CD4-positive, alpha-beta memory T cell (primary cell): ENCODE data around the gene SHOC2. TPM values are rescaled to one million over a fixed set of nuclear protein-coding genes. Genes with fewer than 3 reads are reported as not detected.

ENCODE experiments used
- CTCF ChIA-PET: fragments of 350-600 bp; sonication (Branson Sonifier 250); formaldehyde crosslinking; loops from one replicate; lab custom pipeline; 2021; ENCODE audit warnings: inconsistent platforms; ENCODE audit not compliant: partially characterized antibody; lab: Charles Lee
- POLR2A ChIA-PET: fragments of 350-600 bp; sonication (Branson Sonifier 250); formaldehyde crosslinking; loops from one replicate; lab custom pipeline; 2021; ENCODE audit not compliant: partially characterized antibody; lab: Charles Lee
- DNase-seq, 5 donors: peaks; one replicate each; pipeline versions ENCODE4 v3.0.0 to v3.0.0-alpha.2; 2020 to 2022; ENCODE audit warnings: mixed read lengths in 1 of 5
- H3K27ac ChIP-seq: one replicate; pipeline ENCODE4 v1.7.0; 2013; ENCODE audit warnings: low read depth, low read length
- H3K27me3 ChIP-seq: 2 replicates; pipeline ENCODE4 v1.7.0; 2013; ENCODE audit warnings: mild to moderate bottlenecking, low read length, moderate library complexity; ENCODE audit not compliant: insufficient read depth
- H3K36me3 ChIP-seq: 2 replicates; pipeline ENCODE4 v1.7.0; 2013; ENCODE audit warnings: mild to moderate bottlenecking, low read length, moderate library complexity; ENCODE audit not compliant: insufficient read depth
- H3K4me1 ChIP-seq: 2 replicates; pipeline ENCODE4 v1.7.0; 2013; ENCODE audit warnings: mild to moderate bottlenecking, low read length, moderate library complexity; ENCODE audit not compliant: insufficient read depth
- H3K4me3 ChIP-seq, 2 donors: one replicate each; pipeline ENCODE4 v1.7.0; 2013; ENCODE audit warnings: low read length in 2 of 2, mild to moderate bottlenecking in 1 of 2
- H3K9me3 ChIP-seq, 2 donors: one replicate each; pipeline ENCODE4 v1.7.0; 2013; ENCODE audit warnings: low read length in 2 of 2, control low read depth in 1 of 2; ENCODE audit not compliant: control insufficient read depth in 1 of 2
- H3K27ac Mint-ChIP-seq, 7 donors: one replicate each; pipeline ENCODE4 v1.8.0; 2020 to 2021; ENCODE audit warnings: mixed read lengths in 7 of 7, mild to moderate bottlenecking in 6 of 7, inconsistent platforms in 3 of 7, moderate library complexity in 3 of 7
- H3K27me3 Mint-ChIP-seq, 2 donors: one replicate each; pipeline ENCODE4 v1.8.0; 2020 to 2021; ENCODE audit warnings: mixed read lengths in 2 of 2
- H3K36me3 Mint-ChIP-seq, 2 donors: one replicate each; pipeline ENCODE4 v1.8.0; 2020 to 2021; ENCODE audit warnings: mixed read lengths in 2 of 2, inconsistent platforms in 1 of 2, mild to moderate bottlenecking in 1 of 2
- H3K4me1 Mint-ChIP-seq, 4 donors: one replicate each; pipeline ENCODE4 v1.8.0; 2020 to 2021; ENCODE audit warnings: mixed read lengths in 4 of 4, mild to moderate bottlenecking in 1 of 4
- H3K4me3 Mint-ChIP-seq, 8 donors: one replicate each; pipeline ENCODE4 v1.8.0; 2020 to 2021; ENCODE audit warnings: mixed read lengths in 8 of 8, mild to moderate bottlenecking in 7 of 8, moderate library complexity in 6 of 8, inconsistent platforms in 3 of 8
- H3K9me3 Mint-ChIP-seq, 8 donors: one replicate each; pipeline ENCODE4 v1.8.0; 2020 to 2021; ENCODE audit warnings: mixed read lengths in 8 of 8, mild to moderate bottlenecking in 5 of 8, inconsistent platforms in 3 of 8, moderate library complexity in 1 of 8
- intact Hi-C: fragments of 100-400 bp; cut with micrococcal nuclease; formaldehyde crosslinking; loops from one replicate; pipeline ENCODE4 v1.15.1; 2023
- polyA plus RNA-seq, 2 donors: library from polyadenylated mRNA; unstranded; fragments of 300-500 nt; fragmentation: Illumina TruSeq; gene quantifications; one replicate each; pipeline ENCODE4 v1.2.3, GENCODE V29; 2021
- total RNA-seq, 2 experiments: library from RNA; stranded (reverse); gene quantifications; one replicate each; pipeline ENCODE4 v1.2.3, GENCODE V29; 2021

Gene SHOC2
- total and polyA plus RNA-seq, 4 experiments from 2014 or later = 49.8 to 69.4 (median 64.6) TPM

DNA sequence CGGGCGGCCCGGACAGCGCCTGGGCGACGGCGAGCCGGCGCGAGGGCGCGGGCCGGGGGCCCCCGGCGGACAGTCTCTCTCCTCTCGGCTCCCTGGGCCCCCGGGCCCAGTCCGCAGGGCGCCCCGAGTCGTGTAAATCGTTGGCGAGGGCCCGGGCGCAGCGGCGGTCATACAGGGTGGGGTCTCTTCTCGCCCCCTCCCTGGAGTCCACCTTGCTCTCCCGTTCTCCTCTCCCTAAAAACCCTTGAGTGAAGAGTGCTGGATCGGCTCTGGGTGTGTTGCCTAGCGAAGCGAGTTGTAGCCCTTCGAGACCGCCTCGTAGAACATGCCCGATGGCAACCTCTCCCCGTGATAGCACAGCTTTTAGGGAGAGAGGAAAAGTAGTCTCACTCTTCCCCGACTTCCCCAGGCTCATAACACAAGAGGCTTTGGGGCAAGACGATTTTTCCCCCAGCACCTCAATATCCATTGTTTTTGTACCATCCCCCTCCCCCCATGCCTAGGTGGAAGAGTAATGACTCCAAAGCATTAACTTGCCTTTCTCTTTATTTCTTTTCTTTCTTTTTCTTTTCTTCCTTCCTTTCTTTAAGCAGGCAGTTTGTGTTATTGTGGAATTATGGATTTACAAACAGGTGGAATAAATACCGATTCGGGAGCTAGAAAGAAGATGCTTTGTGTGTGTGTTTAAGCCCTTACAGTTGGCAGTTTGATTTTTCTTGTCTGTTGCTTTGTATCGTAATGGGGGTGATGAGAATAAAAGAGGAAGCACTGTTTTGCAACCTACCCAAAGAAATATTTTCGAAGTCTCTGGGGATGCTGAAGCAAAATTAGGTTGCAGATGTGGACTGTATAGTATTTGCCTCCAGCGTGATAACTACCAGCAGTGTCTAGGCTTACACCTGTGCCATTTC is 822 bp downstream of the SHOC2 start:
- H3K27ac Mint-ChIP-seq = peak overlapping the region; percentile 76 to 97 (median 89)
- POLR2A ChIA-PET = interaction anchor here (1.0 to 2.4 kb wide), 4 partner anchors 9 to 353 kb away, joined by 3 to 7 read pairs (median 4); partner anchors contain the start of gene SMC3

DNA sequence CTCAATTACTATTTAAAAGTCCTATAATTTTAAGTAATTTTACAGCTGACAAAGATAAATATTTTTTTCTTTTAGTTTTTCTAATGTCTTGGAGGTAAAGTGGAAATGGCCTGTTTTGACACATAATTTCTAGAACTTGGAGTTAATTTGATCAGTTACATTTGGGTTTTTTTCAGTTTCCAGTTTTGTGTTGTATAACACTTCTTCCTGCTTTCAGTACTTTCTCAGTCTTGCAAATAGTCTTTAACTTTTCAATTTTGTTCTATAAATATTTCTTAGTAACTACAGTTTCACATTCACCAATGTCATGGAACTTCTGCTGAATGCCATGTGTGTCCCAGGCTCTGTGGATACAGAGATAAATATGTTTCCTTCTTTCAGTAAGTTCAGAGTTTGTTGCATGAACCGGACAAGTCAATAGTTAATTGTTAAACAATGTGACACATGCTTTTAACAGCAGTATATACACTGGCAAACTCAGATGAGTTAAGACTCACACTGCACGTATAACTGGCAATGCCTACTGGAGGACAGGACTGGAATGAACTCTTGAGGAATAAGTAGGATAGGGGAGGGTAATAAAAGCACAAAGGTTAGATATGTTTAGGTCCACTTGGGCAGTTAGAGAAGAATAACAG is 4.6 kb downstream of the SHOC2 start:
- H3K9me3 Mint-ChIP-seq = peaks cover 0 to 1% (median 0%) of the 10 kb centered on the region in 8 donors
- H3K4me1 Mint-ChIP-seq = peaks cover 33 to 68% (median 47%) of the 10 kb centered on the region in 4 donors
- Histone ChIP-seq H3K4me1 (peaks cover 72% of the 10 kb centered on the region), H3K27ac (no peak overlapping the region), H3K27me3 (no peaks in the 10 kb centered on the region), H3K9me3 (no peaks in the 10 kb centered on the region), H3K4me3 (no peak overlapping the region), H3K36me3 (no peaks in the 10 kb centered on the region)
- no peak for DNase-seq
- peaks cover 0 to 11% of the 10 kb centered on the region in 2 donors for H3K36me3 Mint-ChIP-seq
- peak overlapping the region in 1 of 7 donors; percentile 64 for H3K27ac Mint-ChIP-seq
- POLR2A ChIA-PET = no interaction called here
- intact Hi-C loops = no loop called here
- H3K4me3 Mint-ChIP-seq = peak overlapping the region in 3 of 8 donors; percentile 22 to 37 (median 36)
- CTCF ChIA-PET = no interaction called here
- no peaks in the 10 kb centered on the region for H3K27me3 Mint-ChIP-seq

More for the DNA sequence above, 822 bp downstream of the SHOC2 start:
- H3K27ac ChIP-seq = peak overlapping the region; percentile 99
- CTCF ChIA-PET = interaction anchor here (1.4 kb wide), 1 partner anchor 152 kb away, joined by 3 read pairs; no protein-coding TSS in a partner anchor
- peaks cover 51% of the 10 kb centered on the region for H3K4me1 ChIP-seq
- H3K27me3 ChIP-seq = no peaks in the 10 kb centered on the region
- no peaks in the 10 kb centered on the region for H3K36me3 ChIP-seq
- no peaks in the 10 kb centered on the region for H3K9me3 ChIP-seq
- DNase-seq = peak in 4 of 5 donors; percentile 8 to 43 (median 18)
- H3K27me3 Mint-ChIP-seq = no peaks in the 10 kb centered on the region
- peaks cover 32 to 71% (median 42%) of the 10 kb centered on the region in 4 donors for H3K4me1 Mint-ChIP-seq
- H3K36me3 Mint-ChIP-seq = peaks cover 0 to 33% of the 10 kb centered on the region in 2 donors
- peak overlapping the region; percentile 54 to 55 for H3K4me3 ChIP-seq
- intact Hi-C loops = loop anchor here (1.0 to 5.0 kb wide), 7 partner anchors 27 to 913 kb away; partner anchors contain the start of genes ADD3 and SMNDC1
- peak overlapping the region; percentile 91 to 98 (median 92) for H3K4me3 Mint-ChIP-seq
- H3K9me3 Mint-ChIP-seq = peaks cover 0 to 2% (median 0%) of the 10 kb centered on the region in 8 donors

DNA sequence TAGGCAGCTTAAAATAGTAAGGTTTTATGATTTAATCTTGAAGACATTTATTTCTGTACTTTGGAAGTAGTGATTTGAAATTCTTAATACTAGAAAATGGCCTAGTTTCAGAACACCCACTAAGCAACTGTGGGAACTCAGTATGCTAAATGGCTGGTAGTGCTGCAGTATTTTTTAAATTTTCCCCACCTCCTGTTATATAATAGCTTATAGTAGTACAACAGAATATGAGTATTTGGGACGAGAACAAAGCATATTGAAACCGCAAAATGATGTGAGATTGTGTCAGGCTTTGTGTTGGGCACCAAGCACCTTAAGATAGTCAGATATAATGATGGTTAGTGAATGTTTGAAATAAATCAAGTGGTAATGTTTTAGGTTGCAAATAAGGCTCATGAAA is 8.1 kb downstream of the SHOC2 start:
- no peak overlapping the region for H3K27ac Mint-ChIP-seq
- intact Hi-C loops = no loop called here

DNA sequence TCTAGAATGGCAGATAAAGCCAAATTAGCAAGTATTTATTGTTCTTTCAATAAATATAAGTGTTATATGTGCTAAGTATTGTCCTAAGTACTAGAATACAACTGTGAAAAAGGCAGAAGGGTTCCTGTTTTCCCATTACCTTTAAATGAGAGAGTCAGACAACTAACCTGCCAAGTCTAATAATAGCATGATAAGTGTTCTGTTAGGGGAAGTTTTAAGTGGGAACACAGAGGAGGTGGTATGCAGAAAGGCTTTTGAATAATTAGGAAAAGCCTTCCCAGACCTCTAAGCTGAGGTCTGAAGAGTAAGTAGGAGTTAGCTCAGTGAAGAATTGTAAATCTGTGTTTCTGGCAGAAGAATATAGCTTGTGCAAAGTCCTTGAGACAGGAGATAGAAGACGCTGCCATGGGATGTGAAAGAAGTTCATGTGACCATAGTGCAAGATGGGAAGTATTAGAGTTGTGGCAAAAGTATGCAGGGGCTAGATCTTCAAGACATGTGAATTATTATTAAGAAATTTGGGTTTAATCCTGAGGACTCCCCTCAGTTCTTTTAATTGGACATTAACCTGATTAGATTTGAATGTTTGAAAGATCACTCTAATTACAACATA is 12.5 kb downstream of the SHOC2 start:
- peaks cover 52% of the 10 kb centered on the region for H3K4me1 ChIP-seq
- POLR2A ChIA-PET = interaction anchor here (0.9 kb wide), 1 partner anchor 13 kb away, joined by 3 read pairs; the partner anchor contains the start of genes BBIP1 and SHOC2
- CTCF ChIA-PET = no interaction called here
- intact Hi-C loops = loop anchor here (5.0 kb wide), 1 partner anchor 35 kb away; no protein-coding TSS in a partner anchor
- peaks cover 13 to 26% (median 22%) of the 10 kb centered on the region in 4 donors for H3K4me1 Mint-ChIP-seq
- no peak for DNase-seq
- peaks cover 0 to 4% of the 10 kb centered on the region in 2 donors for H3K36me3 Mint-ChIP-seq
- no peaks in the 10 kb centered on the region for H3K36me3 ChIP-seq
- H3K27ac Mint-ChIP-seq = no peak overlapping the region
- H3K9me3 Mint-ChIP-seq = no peaks in the 10 kb centered on the region
- no peak overlapping the region for H3K4me3 ChIP-seq
- H3K27ac ChIP-seq = no peak overlapping the region
- H3K27me3 Mint-ChIP-seq = no peaks in the 10 kb centered on the region
- no peaks in the 10 kb centered on the region for H3K9me3 ChIP-seq
- no peak overlapping the region for H3K4me3 Mint-ChIP-seq
- no peaks in the 10 kb centered on the region for H3K27me3 ChIP-seq

More for the DNA sequence above, 8.1 kb downstream of the SHOC2 start:
- Mint-ChIP-seq H3K27me3 (no peaks in the 10 kb centered on the region), H3K36me3 (no peaks in the 10 kb centered on the region), H3K4me3 (peak overlapping the region in 2 of 8 donors; percentile 5 to 17), H3K9me3 (no peaks in the 10 kb centered on the region), H3K4me1 (peaks cover 26 to 46% (median 37%) of the 10 kb centered on the region in 4 donors)
- H3K27me3 ChIP-seq = no peaks in the 10 kb centered on the region
- no peak overlapping the region for H3K4me3 ChIP-seq
- ChIA-PET CTCF (interaction anchor here (0.7 kb wide), 1 partner anchor 34 kb away, joined by 3 read pairs; no protein-coding TSS in a partner anchor), POLR2A (interaction anchor here (1.2 to 3.4 kb wide), 2 partner anchors 9 to 18 kb away, joined by 3 to 28 read pairs; partner anchors contain the start of genes BBIP1 and SHOC2)
- H3K27ac ChIP-seq = no peak overlapping the region
- H3K36me3 ChIP-seq = no peaks in the 10 kb centered on the region
- H3K4me1 ChIP-seq = peaks cover 79% of the 10 kb centered on the region
- DNase-seq = no peak
- H3K9me3 ChIP-seq = no peaks in the 10 kb centered on the region

DNA sequence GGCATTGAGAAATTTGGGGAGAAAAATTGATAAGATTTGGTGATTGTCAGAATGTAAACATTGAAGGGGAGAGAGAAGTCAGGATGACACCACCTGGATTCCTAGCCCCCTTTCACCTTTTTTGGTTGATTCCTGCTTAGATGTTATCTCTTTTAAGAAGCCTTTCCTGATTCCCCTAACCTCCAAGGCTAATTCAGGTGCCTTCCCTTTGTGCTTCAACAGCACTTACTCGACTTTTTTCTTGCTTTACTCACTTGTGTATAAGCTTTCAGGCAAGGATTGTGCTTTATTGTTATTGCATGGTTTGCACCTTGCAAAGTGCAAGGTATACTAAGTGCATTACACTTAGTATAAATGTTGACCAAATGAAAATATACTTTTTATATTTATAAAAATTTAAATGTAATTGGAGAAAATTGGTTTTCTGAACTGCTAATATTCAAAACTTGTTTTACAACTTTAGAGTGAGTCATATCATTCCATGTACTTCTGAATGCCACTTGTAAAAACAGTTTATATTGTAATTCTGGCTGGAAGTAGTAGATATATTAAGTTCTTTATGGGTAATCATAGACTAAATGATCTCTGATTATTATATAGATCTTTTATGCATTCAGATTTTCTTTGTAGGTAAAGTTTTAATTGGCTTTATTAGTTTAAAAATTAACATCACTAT is 13.2 kb downstream of the SHOC2 start:
- intact Hi-C loops = loop anchor here (5.0 kb wide), 1 partner anchor 35 kb away; no protein-coding TSS in a partner anchor
- Mint-ChIP-seq H3K27ac (no peak overlapping the region), H3K4me3 (no peak overlapping the region), H3K9me3 (no peaks in the 10 kb centered on the region), H3K4me1 (peaks cover 12 to 28% (median 20%) of the 10 kb centered on the region in 4 donors), H3K27me3 (no peaks in the 10 kb centered on the region), H3K36me3 (peaks cover 0 to 7% of the 10 kb centered on the region in 2 donors)
- DNase-seq = no peak
- no peak overlapping the region for H3K27ac ChIP-seq
- no peaks in the 10 kb centered on the region for H3K9me3 ChIP-seq
- no peak overlapping the region for H3K4me3 ChIP-seq
- ChIA-PET CTCF (no interaction called here), POLR2A (no interaction called here)
- no peaks in the 10 kb centered on the region for H3K27me3 ChIP-seq
- no peaks in the 10 kb centered on the region for H3K36me3 ChIP-seq
- peaks cover 47% of the 10 kb centered on the region for H3K4me1 ChIP-seq

DNA sequence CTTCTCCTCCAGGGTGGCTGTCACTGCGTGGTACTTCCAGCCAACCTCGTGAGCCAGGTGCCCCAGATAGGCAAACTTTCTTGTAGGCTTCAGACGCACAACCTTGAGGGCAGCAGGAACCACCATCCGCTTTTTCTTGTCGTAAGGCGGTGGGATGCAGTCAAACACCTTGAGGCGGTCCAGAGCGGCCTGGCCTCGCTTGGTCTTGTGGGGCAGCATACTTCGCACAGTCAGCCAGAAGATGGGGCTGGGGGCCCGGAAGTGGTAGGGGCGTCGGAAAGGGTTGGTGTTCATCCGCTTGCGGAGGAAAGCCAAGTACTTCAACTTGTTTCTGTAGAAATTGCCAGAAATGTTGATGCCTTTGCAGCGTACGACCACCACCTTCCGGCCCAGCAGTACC is 17.4 kb downstream of the SHOC2 start:
- CTCF ChIA-PET = no interaction called here
- no peaks in the 10 kb centered on the region for H3K9me3 Mint-ChIP-seq
- H3K27ac Mint-ChIP-seq = no peak overlapping the region
- Histone ChIP-seq H3K27ac (no peak overlapping the region), H3K4me3 (no peak overlapping the region), H3K27me3 (no peaks in the 10 kb centered on the region), H3K9me3 (no peaks in the 10 kb centered on the region), H3K4me1 (peaks cover 13% of the 10 kb centered on the region), H3K36me3 (no peaks in the 10 kb centered on the region)
- POLR2A ChIA-PET = no interaction called here
- H3K36me3 Mint-ChIP-seq = peaks cover 14 to 23% of the 10 kb centered on the region in 2 donors
- H3K27me3 Mint-ChIP-seq = no peaks in the 10 kb centered on the region
- H3K4me1 Mint-ChIP-seq = peaks cover 17 to 28% (median 24%) of the 10 kb centered on the region in 4 donors
- intact Hi-C loops = no loop called here
- DNase-seq = no peak
- H3K4me3 Mint-ChIP-seq = no peak overlapping the region
